ENCODE data around the gene ASF1A. TPM values are rescaled to one million over a fixed set of nuclear protein-coding genes. Genes with fewer than 3 reads are reported as not detected.

ASF1A gene
- total and polyA plus RNA-seq, 2 of the 13 experiments (the other 11 are each of a cell fraction or from before 2014, with no cell fraction given), result 14.5 to 49.9 TPM

DNA sequence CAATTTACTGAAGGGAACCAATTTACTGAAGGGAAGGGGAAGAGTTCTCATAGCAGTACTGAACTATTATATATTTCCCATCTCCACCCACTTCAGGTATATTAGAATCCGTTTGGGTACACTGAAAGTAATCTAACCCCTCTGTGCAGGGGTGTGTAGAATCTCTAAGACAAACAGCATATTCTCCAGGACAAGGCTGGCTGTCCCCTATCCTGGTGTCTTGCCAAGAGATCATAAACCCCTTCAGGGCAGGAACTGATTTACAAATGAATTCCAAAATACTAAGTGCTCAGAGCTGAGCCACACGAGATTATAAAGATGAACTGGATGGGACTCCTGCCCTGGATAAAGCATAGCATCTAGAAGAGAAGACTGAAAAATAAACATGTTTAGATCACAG, 9.2 kb downstream of the ASF1A start (continued):
- TF ChIP-seq NPAS2 (CRISPR knock-in tag; IDR thresholded peaks at IDR 0.05; ENCODE audit: borderline replicate concordance), result no peak
- TF ChIP-seq, protein P1, sequence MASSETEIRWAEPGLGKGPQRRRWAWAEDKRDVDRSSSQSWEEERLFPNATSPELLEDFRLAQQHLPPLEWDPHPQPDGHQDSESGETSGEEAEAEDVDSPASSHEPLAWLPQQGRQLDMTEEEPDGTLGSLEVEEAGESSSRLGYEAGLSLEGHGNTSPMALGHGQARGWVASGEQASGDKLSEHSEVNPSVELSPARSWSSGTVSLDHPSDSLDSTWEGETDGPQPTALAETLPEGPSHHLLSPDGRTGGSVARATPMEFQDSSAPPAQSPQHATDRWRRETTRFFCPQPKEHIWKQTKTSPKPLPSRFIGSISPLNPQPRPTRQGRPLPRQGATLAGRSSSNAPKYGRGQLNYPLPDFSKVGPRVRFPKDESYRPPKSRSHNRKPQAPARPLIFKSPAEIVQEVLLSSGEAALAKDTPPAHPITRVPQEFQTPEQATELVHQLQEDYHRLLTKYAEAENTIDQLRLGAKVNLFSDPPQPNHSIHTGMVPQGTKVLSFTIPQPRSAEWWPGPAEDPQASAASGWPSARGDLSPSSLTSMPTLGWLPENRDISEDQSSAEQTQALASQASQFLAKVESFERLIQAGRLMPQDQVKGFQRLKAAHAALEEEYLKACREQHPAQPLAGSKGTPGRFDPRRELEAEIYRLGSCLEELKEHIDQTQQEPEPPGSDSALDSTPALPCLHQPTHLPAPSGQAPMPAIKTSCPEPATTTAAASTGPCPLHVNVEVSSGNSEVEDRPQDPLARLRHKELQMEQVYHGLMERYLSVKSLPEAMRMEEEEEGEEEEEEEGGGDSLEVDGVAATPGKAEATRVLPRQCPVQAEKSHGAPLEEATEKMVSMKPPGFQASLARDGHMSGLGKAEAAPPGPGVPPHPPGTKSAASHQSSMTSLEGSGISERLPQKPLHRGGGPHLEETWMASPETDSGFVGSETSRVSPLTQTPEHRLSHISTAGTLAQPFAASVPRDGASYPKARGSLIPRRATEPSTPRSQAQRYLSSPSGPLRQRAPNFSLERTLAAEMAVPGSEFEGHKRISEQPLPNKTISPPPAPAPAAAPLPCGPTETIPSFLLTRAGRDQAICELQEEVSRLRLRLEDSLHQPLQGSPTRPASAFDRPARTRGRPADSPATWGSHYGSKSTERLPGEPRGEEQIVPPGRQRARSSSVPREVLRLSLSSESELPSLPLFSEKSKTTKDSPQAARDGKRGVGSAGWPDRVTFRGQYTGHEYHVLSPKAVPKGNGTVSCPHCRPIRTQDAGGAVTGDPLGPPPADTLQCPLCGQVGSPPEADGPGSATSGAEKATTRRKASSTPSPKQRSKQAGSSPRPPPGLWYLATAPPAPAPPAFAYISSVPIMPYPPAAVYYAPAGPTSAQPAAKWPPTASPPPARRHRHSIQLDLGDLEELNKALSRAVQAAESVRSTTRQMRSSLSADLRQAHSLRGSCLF (CRISPR knock-in tag; IDR thresholded peaks at IDR 0.05; ENCODE audit: borderline replicate concordance), result no peak
- TF ChIP-seq ZNF564 (CRISPR knock-in tag; IDR thresholded peaks at IDR 0.05), result no peak

DNA sequence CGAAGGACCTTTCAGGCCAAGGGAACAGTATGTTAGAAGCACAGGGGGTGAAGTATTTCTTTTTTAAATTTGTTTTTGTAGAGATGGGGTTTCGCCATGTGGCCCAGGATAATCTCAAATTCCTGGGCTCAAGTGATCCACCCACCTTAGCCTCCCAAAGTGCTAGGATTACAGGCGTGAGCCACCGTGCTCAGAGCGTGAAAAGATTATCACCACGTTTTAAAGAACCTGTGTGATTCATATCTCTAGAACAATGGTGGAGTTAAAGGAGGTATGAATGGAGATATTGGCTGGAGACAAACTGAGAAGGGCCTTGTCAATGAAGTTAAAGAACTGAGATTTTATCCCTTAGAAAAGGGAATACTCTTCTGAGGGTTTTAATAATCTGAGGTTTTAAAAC, 9.7 kb downstream of the ASF1A start:
- Histone ChIP-seq H3K4me3 (replicated peaks in 1 of 3; ENCODE audit: insufficient read depth in 1 of 3, low read depth in 2 of 3, low read length in 3 of 3) (no peak overlapping the region), H3K36me3 (replicated peaks in 1 of 2; ENCODE audit: control insufficient read depth in 1 of 2, insufficient read depth in 2 of 2, low read length in 2 of 2) (peaks cover 15 to 84% of the 10 kb centered on the region in 2 experiments), H3K4me1 (ENCODE audit: insufficient read depth, low read length) (peaks cover 25% of the 10 kb centered on the region), H3K9me3 (ENCODE audit: low read length) (no peaks in the 10 kb centered on the region), H3K4me2 (ENCODE audit: low read depth, low read length) (no peak overlapping the region), H4K20me1 (ENCODE audit: insufficient read depth, low read length) (peaks cover 3% of the 10 kb centered on the region; the same call in 1 of the 2 replicates), H3K9ac (ENCODE audit: insufficient read depth, low read depth, low read length) (no peak overlapping the region), H3K27ac (ENCODE audit: extremely low read length, insufficient read depth, low read length) (no peak overlapping the region), H2AFZ (ENCODE audit: low read length) (no peak overlapping the region), H3K79me2 (ENCODE audit: insufficient read depth, low read length) (peaks cover 39% of the 10 kb centered on the region), H3K27me3 (ENCODE audit: control insufficient read depth in 1 of 2, insufficient read depth in 2 of 2, low read length in 2 of 2) (no peaks in the 10 kb centered on the region)
- BruUV-seq (replicated peaks), result no TSS peak
- TF ChIP-seq, protein P2, sequence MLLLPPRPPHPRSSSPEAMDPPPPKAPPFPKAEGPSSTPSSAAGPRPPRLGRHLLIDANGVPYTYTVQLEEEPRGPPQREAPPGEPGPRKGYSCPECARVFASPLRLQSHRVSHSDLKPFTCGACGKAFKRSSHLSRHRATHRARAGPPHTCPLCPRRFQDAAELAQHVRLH (CRISPR knock-in tag; IDR thresholded peaks at IDR 0.05; ENCODE audit: borderline replicate concordance, low read depth), result no peak
- TF ChIP-seq KDM4B (CRISPR knock-in tag; IDR thresholded peaks at IDR 0.05), result no peak
- FAIRE-seq (no peak), DNase-seq (ENCODE audit: low spot score) (no peak), ATAC-seq (no peak)
- in situ Hi-C loops (cut with HindIII; ENCODE audit: extremely low pct_ligation_motif_present, low pct_unique_long_range_greater_than_20kb), result no loop called here
- WGBS (ENCODE audit: low lambda C conversion rate), result 96% methylated on average over 6 of the region's 6 CpGs
- CTCF ChIA-PET (ENCODE audit: low intra/inter-chr PET ratio, low total read pairs), result no interaction called here
- POLR2A ChIA-PET, result no interaction called here
- intact Hi-C loops (cut with micrococcal nuclease; ENCODE audit: unreplicated experiment), result no loop called here
